OCI-LY1 (cell line): ENCODE measurements around the gene TPO.

Experiments
- EZH2 ChIP-seq: fragments of 200-600 bp; sonication (generic), shearing (Covaris generic); IDR thresholded peaks from 2 replicates; pipeline ENCODE4 v1.8.0; 2017; ENCODE audit warnings: borderline replicate concordance, mixed run types, mild to moderate bottlenecking, antibody characterized with exemption, low read length, moderate library complexity, mixed read lengths
- TF ChIP-seq, protein P1 (sequence below): fragments of 200-600 bp; sonication (generic), shearing (Covaris generic); IDR thresholded peaks from 2 replicates; pipeline ENCODE4 v1.5.1; 2017; ENCODE audit warnings: mild to moderate bottlenecking, antibody characterized with exemption, low read length, moderate library complexity, mixed read lengths

DNA sequence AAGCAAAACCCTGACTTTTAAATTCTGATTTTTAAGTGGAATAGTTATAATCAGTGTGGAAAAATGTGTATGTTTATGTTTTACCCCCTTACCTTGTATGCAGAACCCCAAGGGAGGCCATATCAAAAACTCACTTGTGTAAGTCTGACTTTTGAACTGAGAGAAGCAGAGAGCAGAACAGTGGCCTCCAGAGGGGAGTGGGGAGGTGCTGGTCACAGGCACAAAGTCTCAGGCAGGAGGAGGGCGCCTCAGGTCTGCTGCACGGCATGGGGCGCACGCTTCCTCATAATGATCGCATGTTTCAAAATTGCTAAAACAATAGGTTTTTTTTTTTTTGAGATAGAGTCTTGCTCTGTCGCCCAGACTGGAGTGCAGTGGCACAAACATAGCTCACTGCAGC lies 127.8 kb downstream of the TPO start:
- TF ChIP-seq EZH2, result no peak
- TF ChIP-seq, protein P1, sequence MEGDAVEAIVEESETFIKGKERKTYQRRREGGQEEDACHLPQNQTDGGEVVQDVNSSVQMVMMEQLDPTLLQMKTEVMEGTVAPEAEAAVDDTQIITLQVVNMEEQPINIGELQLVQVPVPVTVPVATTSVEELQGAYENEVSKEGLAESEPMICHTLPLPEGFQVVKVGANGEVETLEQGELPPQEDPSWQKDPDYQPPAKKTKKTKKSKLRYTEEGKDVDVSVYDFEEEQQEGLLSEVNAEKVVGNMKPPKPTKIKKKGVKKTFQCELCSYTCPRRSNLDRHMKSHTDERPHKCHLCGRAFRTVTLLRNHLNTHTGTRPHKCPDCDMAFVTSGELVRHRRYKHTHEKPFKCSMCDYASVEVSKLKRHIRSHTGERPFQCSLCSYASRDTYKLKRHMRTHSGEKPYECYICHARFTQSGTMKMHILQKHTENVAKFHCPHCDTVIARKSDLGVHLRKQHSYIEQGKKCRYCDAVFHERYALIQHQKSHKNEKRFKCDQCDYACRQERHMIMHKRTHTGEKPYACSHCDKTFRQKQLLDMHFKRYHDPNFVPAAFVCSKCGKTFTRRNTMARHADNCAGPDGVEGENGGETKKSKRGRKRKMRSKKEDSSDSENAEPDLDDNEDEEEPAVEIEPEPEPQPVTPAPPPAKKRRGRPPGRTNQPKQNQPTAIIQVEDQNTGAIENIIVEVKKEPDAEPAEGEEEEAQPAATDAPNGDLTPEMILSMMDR, result no peak
